Esophagus squamous epithelium (tissue), 5 donors: ENCODE measurements around the gene TNFRSF6B. TPM values are rescaled to one million over a fixed set of nuclear protein-coding genes. Genes with fewer than 3 reads are reported as not detected.

Experiments
- DNase-seq: peaks from one replicate; lab custom pipeline; 2025; lab: John Stamatoyannopoulos, UW
- H3K27ac ChIP-seq, 4 donors: fragments of 200-600 bp; sonication (generic); one replicate each; pipeline ENCODE4 v1.5.1; 2016 to 2019; ENCODE audit warnings: mild to moderate bottlenecking in 1 of 4
- H3K27me3 ChIP-seq, 4 donors: fragments of 200-600 bp; sonication (generic); 1 replicate in 3 of 4; 2 replicates in 1 of 4; pipeline versions ENCODE4 v1.5.1 to v1.6.0; 2017 to 2021; ENCODE audit warnings: antibody characterized with exemption in 1 of 4
- H3K36me3 ChIP-seq, 3 donors: fragments of 200-600 bp; sonication (generic); one replicate each; pipeline ENCODE4 v1.5.1; 2016 to 2019
- H3K4me1 ChIP-seq, 3 donors: fragments of 200-600 bp; sonication (generic); one replicate each; pipeline ENCODE4 v1.5.1; 2017 to 2019
- H3K4me3 ChIP-seq, 4 donors: fragments of 200-600 bp; sonication (generic); 1 replicate in 3 of 4; 2 replicates in 1 of 4; pipeline ENCODE4 v1.5.1; 2016 to 2019; ENCODE audit warnings: mild to moderate bottlenecking in 2 of 4, moderate library complexity in 1 of 4
- H3K9me3 ChIP-seq, 3 donors: fragments of 200-600 bp; sonication (generic); one replicate each; pipeline ENCODE4 v1.5.1; 2016 to 2019
- POLR2A ChIP-seq, 4 donors: fragments of 450-650 bp; IDR thresholded peaks; one replicate each; pipeline ENCODE4 v1.6.1; 2017; ENCODE audit warnings: antibody characterized with exemption in 4 of 4, mild to moderate bottlenecking in 4 of 4, moderate library complexity in 3 of 4
- WGBS, 2 donors: methylation state at CpG; one replicate each; pipeline ENCODE4 v1.1.5; 2018; 5-methylcytosine and 5-hydroxymethylcytosine counted together
- intact Hi-C: fragments of 100-400 bp; cut with DNase I; formaldehyde crosslinking; loops from one replicate; pipeline ENCODE4 v1.15.0; 2022
- total RNA-seq, 4 donors: library from RNA; depleted of rRNA; stranded (reverse); fragments of >200 nt; gene quantifications; one replicate each; pipeline ENCODE4 v1.1.0, GENCODE V29; 2016
- TF ChIP-seq, protein P1 (sequence below), 6 experiments: fragments of 450-650 bp in 4 of 6; fragments of 200-600 bp in 2 of 6; sonication (generic) in 2 of 6; IDR thresholded peaks; one replicate each; pipeline ENCODE4 v1.5.1; 2016 to 2019; ENCODE audit warnings: antibody characterized with exemption in 6 of 6, mild to moderate bottlenecking in 4 of 6, moderate library complexity in 4 of 6
- donor health status: DM: yes; HTN: yes; CAD: no.

TNFRSF6B gene
- total RNA-seq, 4 donors from 2014 or later, result 2.5 to 15.2 (median 10.6) TPM

- intact Hi-C loops, result no loop called here
- Histone ChIP-seq H3K27ac (no peak overlapping the region), H3K4me3 (no peak overlapping the region), H3K9me3 (no peaks in the 10 kb centered on the region), H3K36me3 (peaks cover 0 to 57% (median 0%) of the 10 kb centered on the region in 3 donors), H3K27me3 (no peaks in the 10 kb centered on the region), H3K4me1 (peaks cover 18 to 32% (median 22%) of the 10 kb centered on the region in 3 donors)
- no peak for TF ChIP-seq POLR2A (IDR thresholded peaks at IDR 0.05)
- TF ChIP-seq, protein P1, sequence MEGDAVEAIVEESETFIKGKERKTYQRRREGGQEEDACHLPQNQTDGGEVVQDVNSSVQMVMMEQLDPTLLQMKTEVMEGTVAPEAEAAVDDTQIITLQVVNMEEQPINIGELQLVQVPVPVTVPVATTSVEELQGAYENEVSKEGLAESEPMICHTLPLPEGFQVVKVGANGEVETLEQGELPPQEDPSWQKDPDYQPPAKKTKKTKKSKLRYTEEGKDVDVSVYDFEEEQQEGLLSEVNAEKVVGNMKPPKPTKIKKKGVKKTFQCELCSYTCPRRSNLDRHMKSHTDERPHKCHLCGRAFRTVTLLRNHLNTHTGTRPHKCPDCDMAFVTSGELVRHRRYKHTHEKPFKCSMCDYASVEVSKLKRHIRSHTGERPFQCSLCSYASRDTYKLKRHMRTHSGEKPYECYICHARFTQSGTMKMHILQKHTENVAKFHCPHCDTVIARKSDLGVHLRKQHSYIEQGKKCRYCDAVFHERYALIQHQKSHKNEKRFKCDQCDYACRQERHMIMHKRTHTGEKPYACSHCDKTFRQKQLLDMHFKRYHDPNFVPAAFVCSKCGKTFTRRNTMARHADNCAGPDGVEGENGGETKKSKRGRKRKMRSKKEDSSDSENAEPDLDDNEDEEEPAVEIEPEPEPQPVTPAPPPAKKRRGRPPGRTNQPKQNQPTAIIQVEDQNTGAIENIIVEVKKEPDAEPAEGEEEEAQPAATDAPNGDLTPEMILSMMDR (IDR thresholded peaks at IDR 0.05), result no peak
- no CpG with 5 or more reads among the region's 13 CpGs for WGBS, 2 donors
- no peak for DNase-seq
Observed at GRCh38 chr20:63680427-63680826, 16.0 kb upstream of the TNFRSF6B start.

GRCh38 chr20:63680857-63681608 is 15.4 kb upstream of the TNFRSF6B start:
- Histone ChIP-seq H3K27me3 (no peaks in the 10 kb centered on the region), H3K4me1 (peaks cover 24 to 38% (median 29%) of the 10 kb centered on the region in 3 donors), H3K27ac (peak overlapping the region in 3 of 4 donors; percentile 63 to 92 (median 71)), H3K9me3 (no peaks in the 10 kb centered on the region), H3K4me3 (no peak overlapping the region), H3K36me3 (peaks cover 0 to 51% (median 0%) of the 10 kb centered on the region in 3 donors)
- TF ChIP-seq, protein P1 (IDR thresholded peaks at IDR 0.05), result no peak
- TF ChIP-seq POLR2A (IDR thresholded peaks at IDR 0.05), result no peak
- intact Hi-C loops, result no loop called here
- 85 to 100% methylated on average over 1 to 11 of the region's 23 CpGs for WGBS, 2 donors
- DNase-seq, result no peak

DNA sequence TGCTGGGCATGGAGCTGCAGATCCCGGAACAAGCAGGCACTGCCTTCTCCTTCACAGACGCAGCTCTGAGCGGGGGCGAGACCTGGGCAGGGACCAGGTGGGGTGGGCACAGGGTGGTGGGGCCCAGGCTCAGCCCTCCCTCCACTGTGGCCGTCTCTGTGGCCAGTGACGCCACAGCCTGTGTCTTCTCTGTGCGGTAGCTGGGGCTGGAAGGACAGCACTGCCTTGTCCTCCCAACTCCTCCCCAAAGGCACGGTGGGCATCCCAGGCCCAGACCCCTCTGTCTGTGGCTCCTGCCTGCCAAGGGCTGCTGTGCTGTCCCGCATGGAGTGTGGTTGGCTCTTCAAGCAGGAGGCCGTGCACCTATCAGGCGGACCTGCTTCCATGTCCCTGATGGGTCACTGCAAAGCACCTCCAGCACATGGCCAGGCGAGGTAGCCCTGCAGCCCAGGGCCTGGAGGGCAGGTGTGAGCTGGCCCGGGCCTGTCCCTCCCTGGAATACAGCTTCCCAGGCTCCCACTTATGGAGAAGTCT is 14.8 kb upstream of the TNFRSF6B start:
- intact Hi-C loops, result no loop called here
- TF ChIP-seq, protein P1 (IDR thresholded peaks at IDR 0.05), result no peak
- no peak for TF ChIP-seq POLR2A (IDR thresholded peaks at IDR 0.05)
- H3K9me3 ChIP-seq, result no peaks in the 10 kb centered on the region
- 60 to 77% methylated on average over 1 to 4 of the region's 13 CpGs for WGBS, 2 donors
- no peaks in the 10 kb centered on the region for H3K27me3 ChIP-seq
- H3K4me3 ChIP-seq, result no peak overlapping the region
- DNase-seq, result no peak
- H3K4me1 ChIP-seq, result peaks cover 31 to 44% (median 35%) of the 10 kb centered on the region in 3 donors
- peaks cover 0 to 44% (median 0%) of the 10 kb centered on the region in 3 donors for H3K36me3 ChIP-seq
- peak overlapping the region; percentile 63 to 92 (median 76) for H3K27ac ChIP-seq

GRCh38 chr20:63682384-63683139 is 13.9 kb upstream of the TNFRSF6B start:
- Histone ChIP-seq H3K27ac (peak overlapping the region; percentile 63 to 92 (median 76)), H3K4me1 (peaks cover 40 to 53% (median 44%) of the 10 kb centered on the region in 3 donors), H3K4me3 (peak overlapping the region in 1 of 4 donors; percentile 12), H3K36me3 (peaks cover 0 to 35% (median 0%) of the 10 kb centered on the region in 3 donors), H3K27me3 (no peaks in the 10 kb centered on the region), H3K9me3 (no peaks in the 10 kb centered on the region)
- no peak for DNase-seq
- WGBS, 2 donors, result 21 to 27% methylated on average over 5 to 11 of the region's 22 CpGs
- peak in 1 of 4 donors; percentile 23 for TF ChIP-seq POLR2A (IDR thresholded peaks at IDR 0.05)
- TF ChIP-seq, protein P1 (IDR thresholded peaks at IDR 0.05), result no peak
- intact Hi-C loops, result no loop called here
